ENCODE data around the gene GPAT3. TPM values are rescaled to one million over a fixed set of nuclear protein-coding genes. Genes with fewer than 3 reads are reported as not detected.

Gene GPAT3
- total RNA-seq, 1 experiment from 2014 or later, result 4.4 TPM

DNA sequence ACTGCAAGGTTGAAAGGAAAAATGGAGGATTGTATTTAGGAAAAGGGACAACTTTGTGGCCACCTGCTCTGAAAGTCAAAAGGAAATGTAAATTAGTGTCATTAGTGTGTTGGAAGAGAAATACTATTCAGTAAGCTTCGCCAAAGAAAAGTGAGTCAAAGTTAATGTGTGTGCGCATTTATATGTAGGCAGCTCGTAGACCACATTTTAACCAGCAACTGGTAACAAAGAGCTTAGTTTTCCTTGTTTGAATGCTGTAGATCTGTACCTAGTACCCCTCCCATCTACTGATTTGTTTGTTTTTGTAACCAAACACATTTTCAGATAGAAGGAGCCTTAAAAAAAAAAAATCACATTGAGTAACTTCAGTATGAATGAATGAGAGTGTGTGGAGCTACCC lies 69.3 kb downstream of the GPAT3 start:
- Mint-ChIP-seq H3K27ac (ENCODE audit: unreplicated experiment) (no peak overlapping the region), H3K27me3 (ENCODE audit: unreplicated experiment) (no peaks in the 10 kb centered on the region), H3K4me3 (ENCODE audit: low read depth, unreplicated experiment) (no peak overlapping the region), H3K36me3 (ENCODE audit: insufficient read depth, unreplicated experiment) (no peaks in the 10 kb centered on the region), H3K9me3 (ENCODE audit: low read depth, unreplicated experiment) (no peaks in the 10 kb centered on the region), H3K4me1 (ENCODE audit: low read depth, unreplicated experiment) (no peaks in the 10 kb centered on the region)
- CTCF ChIA-PET, result no interaction called here
- no peak for DNase-seq
- intact Hi-C loops (cut with micrococcal nuclease; ENCODE audit: unreplicated experiment), result no loop called here
- TF ChIP-seq, protein P1, sequence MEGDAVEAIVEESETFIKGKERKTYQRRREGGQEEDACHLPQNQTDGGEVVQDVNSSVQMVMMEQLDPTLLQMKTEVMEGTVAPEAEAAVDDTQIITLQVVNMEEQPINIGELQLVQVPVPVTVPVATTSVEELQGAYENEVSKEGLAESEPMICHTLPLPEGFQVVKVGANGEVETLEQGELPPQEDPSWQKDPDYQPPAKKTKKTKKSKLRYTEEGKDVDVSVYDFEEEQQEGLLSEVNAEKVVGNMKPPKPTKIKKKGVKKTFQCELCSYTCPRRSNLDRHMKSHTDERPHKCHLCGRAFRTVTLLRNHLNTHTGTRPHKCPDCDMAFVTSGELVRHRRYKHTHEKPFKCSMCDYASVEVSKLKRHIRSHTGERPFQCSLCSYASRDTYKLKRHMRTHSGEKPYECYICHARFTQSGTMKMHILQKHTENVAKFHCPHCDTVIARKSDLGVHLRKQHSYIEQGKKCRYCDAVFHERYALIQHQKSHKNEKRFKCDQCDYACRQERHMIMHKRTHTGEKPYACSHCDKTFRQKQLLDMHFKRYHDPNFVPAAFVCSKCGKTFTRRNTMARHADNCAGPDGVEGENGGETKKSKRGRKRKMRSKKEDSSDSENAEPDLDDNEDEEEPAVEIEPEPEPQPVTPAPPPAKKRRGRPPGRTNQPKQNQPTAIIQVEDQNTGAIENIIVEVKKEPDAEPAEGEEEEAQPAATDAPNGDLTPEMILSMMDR (IDR thresholded peaks at IDR 0.05; ENCODE audit: unreplicated experiment), result no peak
- no TSS peak for BruUV-seq (replicated peaks)

DNA sequence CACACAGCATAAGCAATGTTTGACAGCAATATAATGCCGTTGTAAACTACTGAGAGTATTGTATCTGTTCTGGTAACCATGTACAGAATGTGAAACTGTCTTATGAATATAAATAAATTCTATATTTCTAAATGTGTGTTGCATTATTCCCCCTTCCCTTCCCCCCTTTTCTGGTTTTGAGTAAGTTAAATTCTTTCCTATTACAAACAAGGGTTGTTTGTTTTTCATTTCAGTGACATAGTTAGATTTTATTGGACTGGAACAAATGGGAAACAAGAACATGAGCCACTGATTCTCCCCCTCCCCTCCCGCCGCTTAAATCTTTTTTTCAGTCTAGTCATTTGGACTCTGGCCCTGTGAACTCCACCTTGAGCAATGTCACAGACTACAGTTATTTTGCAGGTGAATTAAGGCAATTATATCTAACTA lies 69.8 kb downstream of the GPAT3 start:
- DNase-seq, result no peak
- Mint-ChIP-seq H3K4me1 (ENCODE audit: low read depth, unreplicated experiment) (no peaks in the 10 kb centered on the region), H3K27ac (ENCODE audit: unreplicated experiment) (no peak overlapping the region), H3K27me3 (ENCODE audit: unreplicated experiment) (no peaks in the 10 kb centered on the region), H3K36me3 (ENCODE audit: insufficient read depth, unreplicated experiment) (no peaks in the 10 kb centered on the region), H3K4me3 (ENCODE audit: low read depth, unreplicated experiment) (no peak overlapping the region), H3K9me3 (ENCODE audit: low read depth, unreplicated experiment) (no peaks in the 10 kb centered on the region)
- CTCF ChIA-PET, result no interaction called here
- no TSS peak for BruUV-seq (replicated peaks)
- intact Hi-C loops (cut with micrococcal nuclease; ENCODE audit: unreplicated experiment), result no loop called here
- TF ChIP-seq, protein P1 (IDR thresholded peaks at IDR 0.05; ENCODE audit: unreplicated experiment), result no peak

DNA sequence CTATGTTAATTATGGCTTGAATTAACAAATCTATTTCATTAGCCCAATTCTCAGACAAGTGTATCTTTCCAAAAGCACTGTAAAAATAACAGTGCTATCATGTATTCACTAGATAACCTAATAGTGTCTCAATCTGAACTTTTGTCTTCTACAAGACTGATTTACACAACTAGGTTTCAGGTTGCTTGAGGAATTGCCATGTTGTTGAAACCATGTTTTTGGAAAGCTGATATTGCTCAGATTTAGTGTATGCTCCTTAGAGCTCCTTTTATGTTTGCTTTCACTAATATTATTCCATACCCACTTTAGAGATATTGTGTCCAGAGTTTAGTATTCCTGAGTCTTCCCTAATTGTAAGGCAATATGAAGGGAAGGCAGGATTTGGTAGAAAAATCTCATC lies 70.6 kb downstream of the GPAT3 start:
- intact Hi-C loops (cut with micrococcal nuclease; ENCODE audit: unreplicated experiment), result no loop called here
- Mint-ChIP-seq H3K4me3 (ENCODE audit: low read depth, unreplicated experiment) (no peak overlapping the region), H3K27ac (ENCODE audit: unreplicated experiment) (no peak overlapping the region), H3K9me3 (ENCODE audit: low read depth, unreplicated experiment) (peaks cover 1% of the 10 kb centered on the region), H3K36me3 (ENCODE audit: insufficient read depth, unreplicated experiment) (no peaks in the 10 kb centered on the region), H3K4me1 (ENCODE audit: low read depth, unreplicated experiment) (no peaks in the 10 kb centered on the region), H3K27me3 (ENCODE audit: unreplicated experiment) (no peaks in the 10 kb centered on the region)
- CTCF ChIA-PET, result no interaction called here
- TF ChIP-seq, protein P1 (IDR thresholded peaks at IDR 0.05; ENCODE audit: unreplicated experiment), result no peak
- BruUV-seq (replicated peaks), result no TSS peak
- no peak for DNase-seq

DNA sequence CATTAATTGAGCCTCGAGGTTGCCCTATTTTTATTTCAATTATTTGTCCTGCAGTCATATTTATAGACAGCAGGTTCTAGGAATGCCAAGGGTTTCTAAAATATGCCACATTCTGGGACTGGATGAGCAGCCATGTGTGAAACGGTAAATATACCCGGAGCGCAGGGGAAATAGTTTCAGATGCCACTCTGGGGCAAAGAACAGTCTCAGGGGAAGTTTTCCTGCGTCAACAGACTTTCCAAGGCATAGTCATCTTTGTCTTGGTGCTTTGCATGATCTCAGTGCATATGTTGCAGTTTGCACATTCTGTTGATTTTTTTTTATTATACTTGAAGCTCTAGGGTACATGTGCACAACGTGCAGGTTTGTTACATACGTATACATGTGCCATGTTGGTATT lies 71.0 kb downstream of the GPAT3 start:
- Mint-ChIP-seq H3K36me3 (ENCODE audit: insufficient read depth, unreplicated experiment) (no peaks in the 10 kb centered on the region), H3K27me3 (ENCODE audit: unreplicated experiment) (no peaks in the 10 kb centered on the region), H3K27ac (ENCODE audit: unreplicated experiment) (no peak overlapping the region), H3K9me3 (ENCODE audit: low read depth, unreplicated experiment) (peaks cover 2% of the 10 kb centered on the region), H3K4me3 (ENCODE audit: low read depth, unreplicated experiment) (no peak overlapping the region), H3K4me1 (ENCODE audit: low read depth, unreplicated experiment) (no peaks in the 10 kb centered on the region)
- intact Hi-C loops (cut with micrococcal nuclease; ENCODE audit: unreplicated experiment), result no loop called here
- CTCF ChIA-PET, result no interaction called here
- no peak for DNase-seq
- no TSS peak for BruUV-seq (replicated peaks)
- TF ChIP-seq, protein P1 (IDR thresholded peaks at IDR 0.05; ENCODE audit: unreplicated experiment), result no peak

DNA sequence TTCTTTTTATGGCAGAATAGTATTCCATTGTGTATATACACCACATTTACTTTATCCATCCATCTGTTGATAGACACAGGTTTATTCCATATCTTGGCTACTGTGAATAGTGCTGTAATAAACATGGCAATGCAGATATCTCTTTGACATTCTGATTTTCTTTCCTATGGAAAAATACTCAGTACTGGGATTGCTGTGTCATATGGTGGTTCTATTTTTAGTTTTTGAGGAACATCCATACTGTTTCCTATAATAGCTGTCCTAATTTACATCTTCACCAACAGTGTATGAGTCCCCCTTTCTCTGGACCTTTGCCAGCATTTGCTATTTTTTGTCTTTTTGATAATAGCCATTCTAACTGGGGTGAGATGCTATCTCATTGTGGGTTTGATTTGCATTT lies 73.5 kb downstream of the GPAT3 start:
- TF ChIP-seq, protein P1 (IDR thresholded peaks at IDR 0.05; ENCODE audit: unreplicated experiment), result no peak
- CTCF ChIA-PET, result no interaction called here
- no peak for DNase-seq
- Mint-ChIP-seq H3K27me3 (ENCODE audit: unreplicated experiment) (no peaks in the 10 kb centered on the region), H3K36me3 (ENCODE audit: insufficient read depth, unreplicated experiment) (no peaks in the 10 kb centered on the region), H3K4me1 (ENCODE audit: low read depth, unreplicated experiment) (no peaks in the 10 kb centered on the region), H3K4me3 (ENCODE audit: low read depth, unreplicated experiment) (no peak overlapping the region), H3K27ac (ENCODE audit: unreplicated experiment) (no peak overlapping the region), H3K9me3 (ENCODE audit: low read depth, unreplicated experiment) (peaks cover 12% of the 10 kb centered on the region)
- intact Hi-C loops (cut with micrococcal nuclease; ENCODE audit: unreplicated experiment), result no loop called here
- BruUV-seq (replicated peaks), result no TSS peak
